A549 (cell line): ENCODE measurements around the gene PDGFA.

ENCODE experiments used
- BHLHE40 ChIP-seq: IDR thresholded peaks from 2 replicates; pipeline ENCODE4 v1.6.1; 2012; ENCODE audit warnings: low read depth, low read length, inconsistent platforms
- EP300 ChIP-seq, 2 experiments: fragments of >200 bp; sonication (Bioruptor Twin); formaldehyde crosslinking; IDR thresholded peaks; 2 replicates in 1 of 2; 3 replicates in 1 of 2; pipeline ENCODE4 v1.6.1; 2016 to 2017
- KDM1A ChIP-seq: fragments of 200-600 bp; sonication (generic); IDR thresholded peaks from 2 replicates; pipeline ENCODE4 v1.6.1; 2016; ENCODE audit warnings: low read depth, mild to moderate bottlenecking
- MAFK ChIP-seq: fragments of 450-650 bp; IDR thresholded peaks from 2 replicates; pipeline ENCODE4 v1.6.1; 2014; ENCODE audit not compliant: partially characterized antibody
- MAZ ChIP-seq: fragments of 150-350 bp; IDR thresholded peaks from 2 replicates; pipeline ENCODE4 v1.6.1; 2014; ENCODE audit warnings: antibody characterized with exemption, low read depth, low read length, borderline replicate concordance
- NR3C1 ChIP-seq: fragments of >200 bp; sonication (Bioruptor Twin); formaldehyde crosslinking; IDR thresholded peaks from 3 replicates; pipeline ENCODE4 v1.6.1; 2017
- POLR2A ChIP-seq: IDR thresholded peaks from 2 replicates; pipeline ENCODE4 v1.6.1; 2012; ENCODE audit warnings: mild to moderate bottlenecking, low read length
- RAD21 ChIP-seq, 2 experiments: fragments of >200 bp in 1 of 2; sonication (Bioruptor Twin) in 1 of 2; formaldehyde crosslinking in 1 of 2; IDR thresholded peaks in 1 of 2; conservative IDR thresholded peaks in 1 of 2; 2 replicates in 1 of 2; 3 replicates in 1 of 2; pipeline ENCODE4 v1.6.1; 2012 to 2018; ENCODE audit warnings: inconsistent platforms in 1 of 2
- RCOR1 ChIP-seq: fragments of 150-350 bp; IDR thresholded peaks from 2 replicates; pipeline ENCODE4 v1.6.1; 2014; ENCODE audit warnings: antibody characterized with exemption, low read length, low read depth
- SREBF2 ChIP-seq: fragments of 450-650 bp; IDR thresholded peaks from 2 replicates; pipeline ENCODE4 v1.6.1; 2014; ENCODE audit warnings: mild to moderate bottlenecking, moderate library complexity
- TF ChIP-seq, protein P1 (sequence below): fragments of >200 bp; sonication (Bioruptor Twin); formaldehyde crosslinking; IDR thresholded peaks from 3 replicates; pipeline ENCODE4 v1.5.1; 2016
- TF ChIP-seq, protein P2 (sequence below): IDR thresholded peaks from 2 replicates; pipeline ENCODE4 v1.6.1; 2012
- TF ChIP-seq, protein P3 (sequence below): fragments of 200-600 bp; sonication (generic); IDR thresholded peaks from 2 replicates; pipeline ENCODE4 v1.6.1; 2016; ENCODE audit warnings: antibody characterized with exemption, mild to moderate bottlenecking, moderate library complexity
- TF ChIP-seq, protein P4 (sequence below): fragments of 450-650 bp; IDR thresholded peaks from 2 replicates; pipeline ENCODE4 v1.6.1; 2014; ENCODE audit warnings: antibody characterized with exemption

DNA sequence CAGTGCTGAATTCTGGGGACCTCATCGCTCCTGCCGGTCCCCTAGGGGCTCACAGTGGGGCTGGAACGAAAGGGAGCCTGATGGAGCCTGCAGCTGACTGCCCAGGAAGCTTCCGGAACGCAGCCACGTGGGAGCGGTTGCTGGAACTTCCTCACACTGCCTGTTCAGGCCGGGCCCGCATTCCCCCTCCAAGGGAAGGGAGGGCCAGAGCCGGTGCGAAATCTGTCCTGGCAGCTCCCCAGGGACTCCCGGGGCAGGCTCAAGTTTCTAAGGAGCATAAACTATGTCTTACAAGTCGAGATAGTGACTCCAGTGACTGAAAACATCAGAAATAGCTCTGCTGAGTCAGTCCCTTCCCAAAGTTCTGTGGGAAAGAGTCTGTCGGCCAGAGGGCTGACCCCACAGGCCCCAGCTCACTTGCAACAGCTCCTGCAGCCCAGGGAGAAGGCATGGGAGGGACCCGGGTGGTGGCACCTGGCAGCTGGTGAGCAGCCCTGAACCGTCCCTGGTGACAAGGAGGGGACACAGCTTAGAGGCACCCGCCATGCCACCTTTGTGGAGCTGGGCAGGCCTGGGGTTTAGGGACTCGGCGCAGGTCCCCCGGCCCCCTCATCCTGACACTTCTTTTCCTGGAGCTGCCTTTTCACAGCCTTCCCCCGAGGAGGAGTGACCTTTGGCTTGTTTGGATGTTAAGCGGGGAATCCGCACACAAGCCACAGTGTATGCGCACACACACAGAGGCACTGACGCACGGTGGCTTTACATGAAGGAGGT, 47.6 kb downstream of the PDGFA start:
- TF ChIP-seq, protein P1, sequence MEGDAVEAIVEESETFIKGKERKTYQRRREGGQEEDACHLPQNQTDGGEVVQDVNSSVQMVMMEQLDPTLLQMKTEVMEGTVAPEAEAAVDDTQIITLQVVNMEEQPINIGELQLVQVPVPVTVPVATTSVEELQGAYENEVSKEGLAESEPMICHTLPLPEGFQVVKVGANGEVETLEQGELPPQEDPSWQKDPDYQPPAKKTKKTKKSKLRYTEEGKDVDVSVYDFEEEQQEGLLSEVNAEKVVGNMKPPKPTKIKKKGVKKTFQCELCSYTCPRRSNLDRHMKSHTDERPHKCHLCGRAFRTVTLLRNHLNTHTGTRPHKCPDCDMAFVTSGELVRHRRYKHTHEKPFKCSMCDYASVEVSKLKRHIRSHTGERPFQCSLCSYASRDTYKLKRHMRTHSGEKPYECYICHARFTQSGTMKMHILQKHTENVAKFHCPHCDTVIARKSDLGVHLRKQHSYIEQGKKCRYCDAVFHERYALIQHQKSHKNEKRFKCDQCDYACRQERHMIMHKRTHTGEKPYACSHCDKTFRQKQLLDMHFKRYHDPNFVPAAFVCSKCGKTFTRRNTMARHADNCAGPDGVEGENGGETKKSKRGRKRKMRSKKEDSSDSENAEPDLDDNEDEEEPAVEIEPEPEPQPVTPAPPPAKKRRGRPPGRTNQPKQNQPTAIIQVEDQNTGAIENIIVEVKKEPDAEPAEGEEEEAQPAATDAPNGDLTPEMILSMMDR: no peak
- no peak for TF ChIP-seq POLR2A
- no peak for TF ChIP-seq MAFK
- no peak for TF ChIP-seq EP300 (IDR thresholded peaks at IDR 0.05)
- no peak for TF ChIP-seq SREBF2
- TF ChIP-seq RCOR1: no peak
- TF ChIP-seq, protein P2, sequence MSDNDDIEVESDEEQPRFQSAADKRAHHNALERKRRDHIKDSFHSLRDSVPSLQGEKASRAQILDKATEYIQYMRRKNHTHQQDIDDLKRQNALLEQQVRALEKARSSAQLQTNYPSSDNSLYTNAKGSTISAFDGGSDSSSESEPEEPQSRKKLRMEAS: no peak
- TF ChIP-seq, protein P3, sequence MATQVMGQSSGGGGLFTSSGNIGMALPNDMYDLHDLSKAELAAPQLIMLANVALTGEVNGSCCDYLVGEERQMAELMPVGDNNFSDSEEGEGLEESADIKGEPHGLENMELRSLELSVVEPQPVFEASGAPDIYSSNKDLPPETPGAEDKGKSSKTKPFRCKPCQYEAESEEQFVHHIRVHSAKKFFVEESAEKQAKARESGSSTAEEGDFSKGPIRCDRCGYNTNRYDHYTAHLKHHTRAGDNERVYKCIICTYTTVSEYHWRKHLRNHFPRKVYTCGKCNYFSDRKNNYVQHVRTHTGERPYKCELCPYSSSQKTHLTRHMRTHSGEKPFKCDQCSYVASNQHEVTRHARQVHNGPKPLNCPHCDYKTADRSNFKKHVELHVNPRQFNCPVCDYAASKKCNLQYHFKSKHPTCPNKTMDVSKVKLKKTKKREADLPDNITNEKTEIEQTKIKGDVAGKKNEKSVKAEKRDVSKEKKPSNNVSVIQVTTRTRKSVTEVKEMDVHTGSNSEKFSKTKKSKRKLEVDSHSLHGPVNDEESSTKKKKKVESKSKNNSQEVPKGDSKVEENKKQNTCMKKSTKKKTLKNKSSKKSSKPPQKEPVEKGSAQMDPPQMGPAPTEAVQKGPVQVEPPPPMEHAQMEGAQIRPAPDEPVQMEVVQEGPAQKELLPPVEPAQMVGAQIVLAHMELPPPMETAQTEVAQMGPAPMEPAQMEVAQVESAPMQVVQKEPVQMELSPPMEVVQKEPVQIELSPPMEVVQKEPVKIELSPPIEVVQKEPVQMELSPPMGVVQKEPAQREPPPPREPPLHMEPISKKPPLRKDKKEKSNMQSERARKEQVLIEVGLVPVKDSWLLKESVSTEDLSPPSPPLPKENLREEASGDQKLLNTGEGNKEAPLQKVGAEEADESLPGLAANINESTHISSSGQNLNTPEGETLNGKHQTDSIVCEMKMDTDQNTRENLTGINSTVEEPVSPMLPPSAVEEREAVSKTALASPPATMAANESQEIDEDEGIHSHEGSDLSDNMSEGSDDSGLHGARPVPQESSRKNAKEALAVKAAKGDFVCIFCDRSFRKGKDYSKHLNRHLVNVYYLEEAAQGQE: no peak
- TF ChIP-seq, protein P4, sequence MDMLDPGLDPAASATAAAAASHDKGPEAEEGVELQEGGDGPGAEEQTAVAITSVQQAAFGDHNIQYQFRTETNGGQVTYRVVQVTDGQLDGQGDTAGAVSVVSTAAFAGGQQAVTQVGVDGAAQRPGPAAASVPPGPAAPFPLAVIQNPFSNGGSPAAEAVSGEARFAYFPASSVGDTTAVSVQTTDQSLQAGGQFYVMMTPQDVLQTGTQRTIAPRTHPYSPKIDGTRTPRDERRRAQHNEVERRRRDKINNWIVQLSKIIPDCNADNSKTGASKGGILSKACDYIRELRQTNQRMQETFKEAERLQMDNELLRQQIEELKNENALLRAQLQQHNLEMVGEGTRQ: no peak
- no peak for TF ChIP-seq KDM1A
- no peak for TF ChIP-seq NR3C1
- TF ChIP-seq RAD21 (conservative IDR thresholded peaks at IDR 0.05 in 1 of 2, IDR thresholded peaks at IDR 0.05 in 1 of 2): no peak
- TF ChIP-seq MAZ: no peak
- no peak for TF ChIP-seq BHLHE40
